WTC11 (cell line): ENCODE data around the gene CXXC4. TPM values are rescaled to one million over a fixed set of nuclear protein-coding genes. Genes with fewer than 3 reads are reported as not detected.

ENCODE experiments used
- ATAC-seq: fragments of 200-7000 bp; cut with Tn5 transposase; 2 replicates; pipeline ENCODE4 v1.10.0; 2021; ENCODE audit warnings: mild to moderate bottlenecking, moderate library complexity
- CTCF ChIA-PET: fragments of 300-600 bp; sonication (Branson Sonifier 250); formaldehyde crosslinking; loops from one replicate; lab custom pipeline; 2021; ENCODE audit warnings: antibody characterized with exemption; lab: Charles Lee
- POLR2A ChIA-PET: fragments of 350-600 bp; sonication (Branson Sonifier 250); formaldehyde crosslinking; loops from one replicate; lab custom pipeline; 2021; ENCODE audit warnings: antibody characterized with exemption; lab: Charles Lee
- DNase-seq: peaks from one replicate; pipeline ENCODE4 v3.0.0; 2021; ENCODE audit warnings: low spot score
- H3K27ac Mint-ChIP-seq: 2 replicates; pipeline ENCODE4 v1.8.0; 2021; ENCODE audit warnings: mixed read lengths
- H3K27me3 Mint-ChIP-seq: 2 replicates; pipeline ENCODE4 v1.8.0; 2021; ENCODE audit warnings: low read depth, mild to moderate bottlenecking, moderate library complexity, mixed read lengths
- H3K36me3 Mint-ChIP-seq: 2 replicates; pipeline ENCODE4 v1.8.0; 2021; ENCODE audit warnings: mixed read lengths
- H3K4me1 Mint-ChIP-seq: 2 replicates; pipeline ENCODE4 v1.8.0; 2022; ENCODE audit warnings: mixed read lengths
- H3K4me3 Mint-ChIP-seq: 2 replicates; pipeline ENCODE4 v1.8.0; 2021; ENCODE audit warnings: mild to moderate bottlenecking, moderate library complexity, mixed read lengths
- H3K9me3 Mint-ChIP-seq: 2 replicates; pipeline ENCODE4 v1.8.0; 2021; ENCODE audit warnings: mixed read lengths
- EMX1 ChIP-seq: fragments of 250-450 bp; sonication (Bioruptor Pico); IDR thresholded peaks from 2 replicates; pipeline ENCODE4 v1.8.0; 2021; ENCODE audit warnings: mild to moderate bottlenecking
- ESRRA ChIP-seq: sonication (generic); formaldehyde crosslinking; IDR thresholded peaks from 2 replicates; pipeline ENCODE4 v1.8.1; 2022; ENCODE audit warnings: mild to moderate bottlenecking, missing genetic modification reagents, borderline replicate concordance
- NFATC4 ChIP-seq: fragments of 250-450 bp; sonication (Bioruptor Pico); IDR thresholded peaks from 2 replicates; pipeline ENCODE4 v1.9.0; 2021; ENCODE audit warnings: mild to moderate bottlenecking
- TP53 ChIP-seq: sonication (generic); formaldehyde crosslinking; IDR thresholded peaks from 2 replicates; pipeline ENCODE4 v1.8.1; 2023; ENCODE audit warnings: mild to moderate bottlenecking, missing genetic modification reagents
- ZNF138 ChIP-seq: sonication (generic); formaldehyde crosslinking; conservative IDR thresholded peaks from 2 replicates; pipeline ENCODE4 v1.8.1; 2022; ENCODE audit warnings: mild to moderate bottlenecking, moderate library complexity, missing genetic modification reagents
- total RNA-seq: library from RNA; stranded (reverse); gene quantifications from 3 replicates; pipeline ENCODE4 v1.2.3, GENCODE V29; 2021
- TF ChIP-seq, protein P1 (sequence below): fragments of 200-600 bp; IDR thresholded peaks from 2 replicates; pipeline ENCODE4 v1.8.0; 2022; ENCODE audit warnings: antibody characterized with exemption
- TF ChIP-seq, protein P2 (sequence below): sonication (generic); formaldehyde crosslinking; IDR thresholded peaks from 2 replicates; pipeline ENCODE4 v1.8.1; 2022; ENCODE audit warnings: mild to moderate bottlenecking, missing genetic modification reagents, moderate library complexity, borderline replicate concordance
- TF ChIP-seq, protein P3 (sequence below): sonication (generic); formaldehyde crosslinking; IDR thresholded peaks from 2 replicates; pipeline ENCODE4 v1.8.1; 2023; ENCODE audit warnings: mild to moderate bottlenecking, missing genetic modification reagents, moderate library complexity
- TF ChIP-seq, protein P4 (sequence below): sonication (generic); formaldehyde crosslinking; IDR thresholded peaks from 2 replicates; pipeline ENCODE4 v1.8.0; 2022; ENCODE audit warnings: mild to moderate bottlenecking, missing genetic modification reagents
- TF ChIP-seq, protein P5 (sequence below): sonication (generic); formaldehyde crosslinking; IDR thresholded peaks from 2 replicates; pipeline ENCODE4 v1.8.0; 2022; ENCODE audit warnings: missing genetic modification reagents
- TF ChIP-seq, protein P6 (sequence below): fragments of 250-450 bp; sonication (Bioruptor Pico); IDR thresholded peaks from 2 replicates; pipeline ENCODE4 v1.9.0; 2021; ENCODE audit warnings: mild to moderate bottlenecking
- TF ChIP-seq, protein P7 (sequence below): sonication (generic); formaldehyde crosslinking; IDR thresholded peaks from 2 replicates; pipeline ENCODE4 v1.8.0; 2023; ENCODE audit warnings: missing genetic modification reagents, mild to moderate bottlenecking, borderline replicate concordance
- TF ChIP-seq, protein P8 (sequence below): sonication (generic); formaldehyde crosslinking; IDR thresholded peaks from 2 replicates; pipeline ENCODE4 v1.8.1; 2022; ENCODE audit warnings: low read depth, mild to moderate bottlenecking, moderate library complexity, missing genetic modification reagents, borderline replicate concordance
- TF ChIP-seq, protein P9 (sequence below): sonication (generic); formaldehyde crosslinking; IDR thresholded peaks from 2 replicates; pipeline ENCODE4 v1.8.0; 2022; ENCODE audit warnings: mild to moderate bottlenecking, missing genetic modification reagents
- TF ChIP-seq, protein P10 (sequence below): sonication (generic); formaldehyde crosslinking; IDR thresholded peaks from 2 replicates; pipeline ENCODE4 v1.8.1; 2023; ENCODE audit warnings: mild to moderate bottlenecking, moderate library complexity, missing genetic modification reagents

CXXC4 gene
- total RNA-seq, 1 experiment from 2014 or later, result 2.4 TPM

DNA sequence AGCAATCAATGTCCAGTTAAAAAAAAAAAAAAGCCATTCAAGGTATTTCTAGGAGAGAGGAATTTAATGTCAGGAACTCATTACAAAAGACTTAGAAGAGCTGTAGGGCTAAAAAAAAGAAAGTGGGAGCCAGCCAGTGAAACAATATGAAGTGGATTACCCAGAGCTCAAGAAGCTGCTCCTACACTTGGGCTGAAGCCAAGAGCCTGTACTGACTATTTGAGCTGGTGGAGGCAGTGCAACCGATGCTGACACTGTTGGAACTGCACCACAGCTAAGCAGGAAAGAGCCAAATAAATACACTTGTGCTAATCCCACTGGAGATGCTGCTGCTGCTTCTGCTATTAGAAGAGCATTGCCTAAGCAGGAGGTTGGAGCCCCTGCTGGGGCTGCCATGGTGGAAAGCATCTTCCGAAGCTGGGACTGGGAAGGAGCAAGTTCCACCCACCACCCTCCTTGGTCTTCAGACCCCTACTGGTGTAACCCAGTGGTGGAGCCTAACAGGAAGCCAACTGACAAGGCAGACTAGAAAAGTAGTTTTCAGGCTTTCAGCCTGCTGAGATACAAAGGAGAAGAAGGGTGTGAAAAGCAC lies 65.4 kb downstream of the CXXC4 start (continued):
- TF ChIP-seq, protein P1, sequence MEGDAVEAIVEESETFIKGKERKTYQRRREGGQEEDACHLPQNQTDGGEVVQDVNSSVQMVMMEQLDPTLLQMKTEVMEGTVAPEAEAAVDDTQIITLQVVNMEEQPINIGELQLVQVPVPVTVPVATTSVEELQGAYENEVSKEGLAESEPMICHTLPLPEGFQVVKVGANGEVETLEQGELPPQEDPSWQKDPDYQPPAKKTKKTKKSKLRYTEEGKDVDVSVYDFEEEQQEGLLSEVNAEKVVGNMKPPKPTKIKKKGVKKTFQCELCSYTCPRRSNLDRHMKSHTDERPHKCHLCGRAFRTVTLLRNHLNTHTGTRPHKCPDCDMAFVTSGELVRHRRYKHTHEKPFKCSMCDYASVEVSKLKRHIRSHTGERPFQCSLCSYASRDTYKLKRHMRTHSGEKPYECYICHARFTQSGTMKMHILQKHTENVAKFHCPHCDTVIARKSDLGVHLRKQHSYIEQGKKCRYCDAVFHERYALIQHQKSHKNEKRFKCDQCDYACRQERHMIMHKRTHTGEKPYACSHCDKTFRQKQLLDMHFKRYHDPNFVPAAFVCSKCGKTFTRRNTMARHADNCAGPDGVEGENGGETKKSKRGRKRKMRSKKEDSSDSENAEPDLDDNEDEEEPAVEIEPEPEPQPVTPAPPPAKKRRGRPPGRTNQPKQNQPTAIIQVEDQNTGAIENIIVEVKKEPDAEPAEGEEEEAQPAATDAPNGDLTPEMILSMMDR, result no peak
- TF ChIP-seq, protein P2, sequence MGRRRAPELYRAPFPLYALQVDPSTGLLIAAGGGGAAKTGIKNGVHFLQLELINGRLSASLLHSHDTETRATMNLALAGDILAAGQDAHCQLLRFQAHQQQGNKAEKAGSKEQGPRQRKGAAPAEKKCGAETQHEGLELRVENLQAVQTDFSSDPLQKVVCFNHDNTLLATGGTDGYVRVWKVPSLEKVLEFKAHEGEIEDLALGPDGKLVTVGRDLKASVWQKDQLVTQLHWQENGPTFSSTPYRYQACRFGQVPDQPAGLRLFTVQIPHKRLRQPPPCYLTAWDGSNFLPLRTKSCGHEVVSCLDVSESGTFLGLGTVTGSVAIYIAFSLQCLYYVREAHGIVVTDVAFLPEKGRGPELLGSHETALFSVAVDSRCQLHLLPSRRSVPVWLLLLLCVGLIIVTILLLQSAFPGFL, result no peak
- TF ChIP-seq, protein P3, sequence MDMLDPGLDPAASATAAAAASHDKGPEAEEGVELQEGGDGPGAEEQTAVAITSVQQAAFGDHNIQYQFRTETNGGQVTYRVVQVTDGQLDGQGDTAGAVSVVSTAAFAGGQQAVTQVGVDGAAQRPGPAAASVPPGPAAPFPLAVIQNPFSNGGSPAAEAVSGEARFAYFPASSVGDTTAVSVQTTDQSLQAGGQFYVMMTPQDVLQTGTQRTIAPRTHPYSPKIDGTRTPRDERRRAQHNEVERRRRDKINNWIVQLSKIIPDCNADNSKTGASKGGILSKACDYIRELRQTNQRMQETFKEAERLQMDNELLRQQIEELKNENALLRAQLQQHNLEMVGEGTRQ (CRISPR knock-in tag), result no peak
- no peak for TF ChIP-seq NFATC4 (CRISPR knock-in tag)
- TF ChIP-seq, protein P4, sequence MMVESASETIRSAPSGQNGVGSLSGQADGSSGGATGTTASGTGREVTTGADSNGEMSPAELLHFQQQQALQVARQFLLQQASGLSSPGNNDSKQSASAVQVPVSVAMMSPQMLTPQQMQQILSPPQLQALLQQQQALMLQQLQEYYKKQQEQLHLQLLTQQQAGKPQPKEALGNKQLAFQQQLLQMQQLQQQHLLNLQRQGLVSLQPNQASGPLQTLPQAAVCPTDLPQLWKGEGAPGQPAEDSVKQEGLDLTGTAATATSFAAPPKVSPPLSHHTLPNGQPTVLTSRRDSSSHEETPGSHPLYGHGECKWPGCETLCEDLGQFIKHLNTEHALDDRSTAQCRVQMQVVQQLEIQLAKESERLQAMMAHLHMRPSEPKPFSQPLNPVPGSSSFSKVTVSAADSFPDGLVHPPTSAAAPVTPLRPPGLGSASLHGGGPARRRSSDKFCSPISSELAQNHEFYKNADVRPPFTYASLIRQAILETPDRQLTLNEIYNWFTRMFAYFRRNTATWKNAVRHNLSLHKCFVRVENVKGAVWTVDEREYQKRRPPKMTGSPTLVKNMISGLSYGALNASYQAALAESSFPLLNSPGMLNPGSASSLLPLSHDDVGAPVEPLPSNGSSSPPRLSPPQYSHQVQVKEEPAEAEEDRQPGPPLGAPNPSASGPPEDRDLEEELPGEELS (CRISPR knock-in tag), result no peak
- TF ChIP-seq, protein P5, sequence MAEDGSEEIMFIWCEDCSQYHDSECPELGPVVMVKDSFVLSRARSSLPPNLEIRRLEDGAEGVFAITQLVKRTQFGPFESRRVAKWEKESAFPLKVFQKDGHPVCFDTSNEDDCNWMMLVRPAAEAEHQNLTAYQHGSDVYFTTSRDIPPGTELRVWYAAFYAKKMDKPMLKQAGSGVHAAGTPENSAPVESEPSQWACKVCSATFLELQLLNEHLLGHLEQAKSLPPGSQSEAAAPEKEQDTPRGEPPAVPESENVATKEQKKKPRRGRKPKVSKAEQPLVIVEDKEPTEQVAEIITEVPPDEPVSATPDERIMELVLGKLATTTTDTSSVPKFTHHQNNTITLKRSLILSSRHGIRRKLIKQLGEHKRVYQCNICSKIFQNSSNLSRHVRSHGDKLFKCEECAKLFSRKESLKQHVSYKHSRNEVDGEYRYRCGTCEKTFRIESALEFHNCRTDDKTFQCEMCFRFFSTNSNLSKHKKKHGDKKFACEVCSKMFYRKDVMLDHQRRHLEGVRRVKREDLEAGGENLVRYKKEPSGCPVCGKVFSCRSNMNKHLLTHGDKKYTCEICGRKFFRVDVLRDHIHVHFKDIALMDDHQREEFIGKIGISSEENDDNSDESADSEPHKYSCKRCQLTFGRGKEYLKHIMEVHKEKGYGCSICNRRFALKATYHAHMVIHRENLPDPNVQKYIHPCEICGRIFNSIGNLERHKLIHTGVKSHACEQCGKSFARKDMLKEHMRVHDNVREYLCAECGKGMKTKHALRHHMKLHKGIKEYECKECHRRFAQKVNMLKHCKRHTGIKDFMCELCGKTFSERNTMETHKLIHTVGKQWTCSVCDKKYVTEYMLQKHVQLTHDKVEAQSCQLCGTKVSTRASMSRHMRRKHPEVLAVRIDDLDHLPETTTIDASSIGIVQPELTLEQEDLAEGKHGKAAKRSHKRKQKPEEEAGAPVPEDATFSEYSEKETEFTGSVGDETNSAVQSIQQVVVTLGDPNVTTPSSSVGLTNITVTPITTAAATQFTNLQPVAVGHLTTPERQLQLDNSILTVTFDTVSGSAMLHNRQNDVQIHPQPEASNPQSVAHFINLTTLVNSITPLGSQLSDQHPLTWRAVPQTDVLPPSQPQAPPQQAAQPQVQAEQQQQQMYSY (CRISPR knock-in tag), result no peak
- TF ChIP-seq TP53 (CRISPR knock-in tag), result no peak
- TF ChIP-seq, protein P6, sequence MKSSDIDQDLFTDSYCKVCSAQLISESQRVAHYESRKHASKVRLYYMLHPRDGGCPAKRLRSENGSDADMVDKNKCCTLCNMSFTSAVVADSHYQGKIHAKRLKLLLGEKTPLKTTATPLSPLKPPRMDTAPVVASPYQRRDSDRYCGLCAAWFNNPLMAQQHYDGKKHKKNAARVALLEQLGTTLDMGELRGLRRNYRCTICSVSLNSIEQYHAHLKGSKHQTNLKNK, result no peak
- TF ChIP-seq, all 79 proteins: peak for 0

DNA sequence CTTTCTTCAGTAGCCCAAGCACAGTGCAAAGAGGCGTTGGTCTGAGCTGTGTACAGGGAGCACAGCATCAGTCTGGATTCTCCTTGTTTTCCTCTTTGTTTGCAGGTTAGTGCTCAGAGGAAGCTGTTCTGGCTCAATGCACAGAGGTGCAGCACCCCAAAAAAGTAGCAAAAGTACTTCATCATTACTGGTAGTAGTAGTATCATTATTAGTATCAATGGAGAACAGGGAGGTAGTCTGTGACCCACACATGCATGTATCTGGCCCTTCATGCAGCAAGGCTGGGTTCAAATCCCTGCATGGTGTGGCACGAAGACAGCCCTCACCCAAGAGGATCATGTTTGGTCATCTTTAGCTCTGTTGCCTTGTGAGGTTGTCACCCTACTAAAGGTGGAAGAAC lies 68.7 kb downstream of the CXXC4 start:
- Mint-ChIP-seq H3K27ac (no peak overlapping the region), H3K36me3 (peaks cover 14% of the 10 kb centered on the region; the same call in 1 of the 2 replicates), H3K27me3 (no peaks in the 10 kb centered on the region), H3K9me3 (peaks cover 25% of the 10 kb centered on the region), H3K4me1 (peaks cover 24% of the 10 kb centered on the region), H3K4me3 (no peak overlapping the region)
- ATAC-seq (no peak), DNase-seq (no peak)
- POLR2A ChIA-PET, result no interaction called here
- CTCF ChIA-PET, result no interaction called here
- TF ChIP-seq EMX1, result no peak
- TF ChIP-seq NFATC4 (CRISPR knock-in tag), result no peak
- TF ChIP-seq, protein P7, sequence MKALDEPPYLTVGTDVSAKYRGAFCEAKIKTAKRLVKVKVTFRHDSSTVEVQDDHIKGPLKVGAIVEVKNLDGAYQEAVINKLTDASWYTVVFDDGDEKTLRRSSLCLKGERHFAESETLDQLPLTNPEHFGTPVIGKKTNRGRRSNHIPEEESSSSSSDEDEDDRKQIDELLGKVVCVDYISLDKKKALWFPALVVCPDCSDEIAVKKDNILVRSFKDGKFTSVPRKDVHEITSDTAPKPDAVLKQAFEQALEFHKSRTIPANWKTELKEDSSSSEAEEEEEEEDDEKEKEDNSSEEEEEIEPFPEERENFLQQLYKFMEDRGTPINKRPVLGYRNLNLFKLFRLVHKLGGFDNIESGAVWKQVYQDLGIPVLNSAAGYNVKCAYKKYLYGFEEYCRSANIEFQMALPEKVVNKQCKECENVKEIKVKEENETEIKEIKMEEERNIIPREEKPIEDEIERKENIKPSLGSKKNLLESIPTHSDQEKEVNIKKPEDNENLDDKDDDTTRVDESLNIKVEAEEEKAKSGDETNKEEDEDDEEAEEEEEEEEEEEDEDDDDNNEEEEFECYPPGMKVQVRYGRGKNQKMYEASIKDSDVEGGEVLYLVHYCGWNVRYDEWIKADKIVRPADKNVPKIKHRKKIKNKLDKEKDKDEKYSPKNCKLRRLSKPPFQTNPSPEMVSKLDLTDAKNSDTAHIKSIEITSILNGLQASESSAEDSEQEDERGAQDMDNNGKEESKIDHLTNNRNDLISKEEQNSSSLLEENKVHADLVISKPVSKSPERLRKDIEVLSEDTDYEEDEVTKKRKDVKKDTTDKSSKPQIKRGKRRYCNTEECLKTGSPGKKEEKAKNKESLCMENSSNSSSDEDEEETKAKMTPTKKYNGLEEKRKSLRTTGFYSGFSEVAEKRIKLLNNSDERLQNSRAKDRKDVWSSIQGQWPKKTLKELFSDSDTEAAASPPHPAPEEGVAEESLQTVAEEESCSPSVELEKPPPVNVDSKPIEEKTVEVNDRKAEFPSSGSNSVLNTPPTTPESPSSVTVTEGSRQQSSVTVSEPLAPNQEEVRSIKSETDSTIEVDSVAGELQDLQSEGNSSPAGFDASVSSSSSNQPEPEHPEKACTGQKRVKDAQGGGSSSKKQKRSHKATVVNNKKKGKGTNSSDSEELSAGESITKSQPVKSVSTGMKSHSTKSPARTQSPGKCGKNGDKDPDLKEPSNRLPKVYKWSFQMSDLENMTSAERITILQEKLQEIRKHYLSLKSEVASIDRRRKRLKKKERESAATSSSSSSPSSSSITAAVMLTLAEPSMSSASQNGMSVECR (CRISPR knock-in tag), result no peak
- TF ChIP-seq, protein P8, sequence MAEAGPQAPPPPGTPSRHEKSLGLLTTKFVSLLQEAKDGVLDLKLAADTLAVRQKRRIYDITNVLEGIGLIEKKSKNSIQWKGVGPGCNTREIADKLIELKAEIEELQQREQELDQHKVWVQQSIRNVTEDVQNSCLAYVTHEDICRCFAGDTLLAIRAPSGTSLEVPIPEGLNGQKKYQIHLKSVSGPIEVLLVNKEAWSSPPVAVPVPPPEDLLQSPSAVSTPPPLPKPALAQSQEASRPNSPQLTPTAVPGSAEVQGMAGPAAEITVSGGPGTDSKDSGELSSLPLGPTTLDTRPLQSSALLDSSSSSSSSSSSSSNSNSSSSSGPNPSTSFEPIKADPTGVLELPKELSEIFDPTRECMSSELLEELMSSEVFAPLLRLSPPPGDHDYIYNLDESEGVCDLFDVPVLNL (CRISPR knock-in tag), result no peak
- TF ChIP-seq ESRRA, result no peak
- TF ChIP-seq, protein P9, sequence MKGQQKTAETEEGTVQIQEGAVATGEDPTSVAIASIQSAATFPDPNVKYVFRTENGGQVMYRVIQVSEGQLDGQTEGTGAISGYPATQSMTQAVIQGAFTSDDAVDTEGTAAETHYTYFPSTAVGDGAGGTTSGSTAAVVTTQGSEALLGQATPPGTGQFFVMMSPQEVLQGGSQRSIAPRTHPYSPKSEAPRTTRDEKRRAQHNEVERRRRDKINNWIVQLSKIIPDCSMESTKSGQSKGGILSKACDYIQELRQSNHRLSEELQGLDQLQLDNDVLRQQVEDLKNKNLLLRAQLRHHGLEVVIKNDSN, result no peak
- TF ChIP-seq, protein P10, sequence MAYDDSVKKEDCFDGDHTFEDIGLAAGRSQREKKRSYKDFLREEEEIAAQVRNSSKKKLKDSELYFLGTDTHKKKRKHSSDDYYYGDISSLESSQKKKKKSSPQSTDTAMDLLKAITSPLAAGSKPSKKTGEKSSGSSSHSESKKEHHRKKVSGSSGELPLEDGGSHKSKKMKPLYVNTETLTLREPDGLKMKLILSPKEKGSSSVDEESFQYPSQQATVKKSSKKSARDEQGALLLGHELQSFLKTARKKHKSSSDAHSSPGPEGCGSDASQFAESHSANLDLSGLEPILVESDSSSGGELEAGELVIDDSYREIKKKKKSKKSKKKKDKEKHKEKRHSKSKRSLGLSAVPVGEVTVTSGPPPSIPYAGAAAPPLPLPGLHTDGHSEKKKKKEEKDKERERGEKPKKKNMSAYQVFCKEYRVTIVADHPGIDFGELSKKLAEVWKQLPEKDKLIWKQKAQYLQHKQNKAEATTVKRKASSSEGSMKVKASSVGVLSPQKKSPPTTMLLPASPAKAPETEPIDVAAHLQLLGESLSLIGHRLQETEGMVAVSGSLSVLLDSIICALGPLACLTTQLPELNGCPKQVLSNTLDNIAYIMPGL (CRISPR knock-in tag), result no peak
- no peak for TF ChIP-seq ZNF138 (CRISPR knock-in tag)
